Measurements from ENCODE around the gene SYNPO2.
A peak's percentile ranks its signal among the peaks of the same experiment; 100 is the strongest.

SYNPO2 gene

DNA sequence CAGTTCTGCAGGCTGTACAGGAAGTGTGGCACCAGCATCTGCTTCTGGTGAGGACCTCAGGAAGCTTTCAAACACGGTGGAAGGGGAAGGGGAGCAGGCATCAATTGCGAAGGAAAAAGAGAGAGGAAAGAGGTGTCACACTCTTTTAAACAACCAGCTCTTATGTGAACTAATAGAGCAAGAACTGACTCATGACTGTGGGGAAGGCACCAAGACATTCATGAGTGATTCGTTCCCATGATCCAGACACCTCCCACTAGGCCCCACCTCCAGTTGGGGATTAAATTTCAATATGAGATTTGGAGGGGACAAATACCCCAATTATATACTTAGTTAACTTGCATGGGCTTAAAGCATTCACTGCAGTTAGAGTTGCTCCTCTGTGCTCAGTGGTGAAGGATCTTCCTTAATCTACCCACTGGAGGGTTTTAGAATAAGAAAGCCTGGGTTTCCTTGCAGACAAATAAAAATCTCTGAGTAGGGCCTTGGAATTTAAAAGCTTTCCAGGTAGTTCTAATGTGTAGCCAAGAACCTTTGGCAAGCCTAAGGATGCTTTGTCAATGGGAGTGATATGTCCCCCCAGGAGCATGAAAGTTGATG, 60.0 kb downstream of the SYNPO2 start:
- in situ Hi-C loops (cut with HindIII; ENCODE audit: low sequenced_read_pairs), result no loop called here
- TF ChIP-seq, protein P1, sequence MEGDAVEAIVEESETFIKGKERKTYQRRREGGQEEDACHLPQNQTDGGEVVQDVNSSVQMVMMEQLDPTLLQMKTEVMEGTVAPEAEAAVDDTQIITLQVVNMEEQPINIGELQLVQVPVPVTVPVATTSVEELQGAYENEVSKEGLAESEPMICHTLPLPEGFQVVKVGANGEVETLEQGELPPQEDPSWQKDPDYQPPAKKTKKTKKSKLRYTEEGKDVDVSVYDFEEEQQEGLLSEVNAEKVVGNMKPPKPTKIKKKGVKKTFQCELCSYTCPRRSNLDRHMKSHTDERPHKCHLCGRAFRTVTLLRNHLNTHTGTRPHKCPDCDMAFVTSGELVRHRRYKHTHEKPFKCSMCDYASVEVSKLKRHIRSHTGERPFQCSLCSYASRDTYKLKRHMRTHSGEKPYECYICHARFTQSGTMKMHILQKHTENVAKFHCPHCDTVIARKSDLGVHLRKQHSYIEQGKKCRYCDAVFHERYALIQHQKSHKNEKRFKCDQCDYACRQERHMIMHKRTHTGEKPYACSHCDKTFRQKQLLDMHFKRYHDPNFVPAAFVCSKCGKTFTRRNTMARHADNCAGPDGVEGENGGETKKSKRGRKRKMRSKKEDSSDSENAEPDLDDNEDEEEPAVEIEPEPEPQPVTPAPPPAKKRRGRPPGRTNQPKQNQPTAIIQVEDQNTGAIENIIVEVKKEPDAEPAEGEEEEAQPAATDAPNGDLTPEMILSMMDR (IDR thresholded peaks at IDR 0.05; ENCODE audit: low read depth, low read length, missing control alignments), result no peak
- DNase-seq (ENCODE audit: low read depth), result no peak
- H3K4me3 ChIP-seq (ENCODE audit: low read depth, low read length), result no peak overlapping the region

DNA sequence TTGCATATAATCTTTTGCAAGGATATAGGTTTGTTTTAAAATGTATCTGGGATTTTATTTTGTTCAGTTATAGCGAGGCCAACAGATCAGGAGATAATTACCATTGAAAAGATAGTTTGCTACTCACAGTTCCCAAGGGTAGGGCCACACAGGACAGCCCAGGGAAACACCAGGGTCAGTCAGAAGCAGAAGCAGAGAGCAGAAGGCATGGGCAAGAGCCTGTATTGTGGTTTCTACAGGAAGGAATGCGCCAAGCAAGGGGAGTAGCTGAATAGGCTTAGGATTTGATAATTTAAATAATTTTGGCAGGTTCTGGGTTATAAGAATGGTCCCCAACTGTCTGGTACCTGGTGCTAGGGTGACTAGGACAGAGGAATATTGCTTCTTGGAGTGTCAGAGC, 61.6 kb downstream of the SYNPO2 start:
- H3K4me3 ChIP-seq (ENCODE audit: low read depth, low read length), result no peak overlapping the region
- in situ Hi-C loops (cut with HindIII; ENCODE audit: low sequenced_read_pairs), result loop anchor here (25.0 kb wide), 1 partner anchor 213 kb away; no protein-coding TSS in a partner anchor
- TF ChIP-seq, protein P1 (IDR thresholded peaks at IDR 0.05; ENCODE audit: low read depth, low read length, missing control alignments), result no peak
- DNase-seq (ENCODE audit: low read depth), result no peak

DNA sequence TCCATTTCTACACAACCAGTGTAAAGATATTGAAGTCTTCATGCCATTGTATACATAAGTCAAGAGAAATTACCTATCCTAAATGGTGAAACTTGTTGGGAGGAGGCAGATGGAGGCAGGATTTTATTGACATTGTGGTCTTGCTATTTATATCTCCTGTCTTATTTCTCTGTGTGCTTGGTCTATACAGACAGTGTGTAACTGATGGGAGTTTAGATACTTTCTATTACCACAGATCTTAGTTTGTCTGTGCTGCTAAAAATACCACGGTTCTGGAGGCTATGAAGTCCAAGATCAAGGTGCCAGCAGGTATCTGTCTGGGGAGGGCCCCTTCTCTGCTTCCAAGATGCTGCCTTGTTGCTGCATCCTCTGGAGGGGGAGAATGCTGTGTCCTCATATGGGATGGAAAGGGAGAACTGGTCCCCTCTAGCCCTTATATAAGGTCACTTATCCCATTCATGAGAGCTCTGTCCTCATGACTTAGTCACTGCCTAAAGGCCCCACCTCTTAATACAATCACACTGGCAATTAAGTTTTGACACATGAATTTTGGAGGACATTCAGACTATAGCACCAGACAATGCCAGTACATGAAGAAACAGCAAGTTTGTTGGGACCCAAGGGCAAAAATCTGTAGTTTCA, 62.4 kb downstream of the SYNPO2 start:
- TF ChIP-seq, protein P1 (IDR thresholded peaks at IDR 0.05; ENCODE audit: low read depth, low read length, missing control alignments), result no peak

DNA sequence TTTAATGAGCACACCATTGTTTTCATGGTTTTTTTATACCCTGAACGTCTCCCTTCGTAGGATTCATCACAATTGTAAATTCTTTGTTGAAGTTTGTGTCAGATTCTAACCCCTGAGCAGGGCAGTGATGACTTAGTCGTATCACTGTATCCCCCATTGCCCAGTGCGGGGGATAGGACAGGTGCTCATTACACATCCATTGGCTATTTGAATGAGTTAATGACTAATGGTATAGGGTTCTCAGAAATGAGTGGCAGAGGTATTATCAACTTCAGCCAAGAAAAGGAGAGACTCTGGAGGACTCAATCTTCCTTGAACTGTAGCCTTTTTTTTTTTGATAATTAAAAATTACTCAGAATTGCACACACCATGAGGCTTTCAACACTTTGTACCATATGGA, 64.6 kb downstream of the SYNPO2 start:
- TF ChIP-seq, protein P1 (IDR thresholded peaks at IDR 0.05; ENCODE audit: low read depth, low read length, missing control alignments), result no peak
- in situ Hi-C loops (cut with HindIII; ENCODE audit: low sequenced_read_pairs), result loop anchor here (25.0 kb wide), 1 partner anchor 216 kb away; no protein-coding TSS in a partner anchor
- no peak for DNase-seq (ENCODE audit: low read depth)
- H3K4me3 ChIP-seq (ENCODE audit: low read depth, low read length), result no peak overlapping the region

More for the DNA sequence above, 62.4 kb downstream of the SYNPO2 start:
- DNase-seq (ENCODE audit: low read depth), result no peak
- in situ Hi-C loops (cut with HindIII; ENCODE audit: low sequenced_read_pairs), result loop anchor here (25.0 kb wide), 1 partner anchor 214 kb away; no protein-coding TSS in a partner anchor
- no peak overlapping the region for H3K4me3 ChIP-seq (ENCODE audit: low read depth, low read length)

DNA sequence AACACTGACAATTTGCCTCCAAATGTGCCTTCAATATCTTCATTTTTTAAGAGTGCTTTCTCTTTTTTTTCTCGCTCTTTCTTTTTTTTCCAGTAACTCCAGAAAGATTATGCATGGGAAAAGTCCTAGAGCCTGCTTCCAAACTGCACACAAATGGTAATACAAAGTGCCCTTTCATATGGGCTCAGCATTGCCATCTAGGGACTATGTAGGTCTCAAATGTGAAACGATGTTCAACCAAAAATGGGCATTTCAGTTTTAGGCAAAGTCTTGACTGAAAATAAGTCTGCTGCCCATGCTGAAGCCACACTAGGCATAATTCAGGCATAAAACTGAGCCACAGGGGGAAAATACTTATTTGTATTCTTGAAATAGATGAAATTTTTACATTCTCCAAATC, 65.6 kb downstream of the SYNPO2 start:
- in situ Hi-C loops (cut with HindIII; ENCODE audit: low sequenced_read_pairs), result loop anchor here (25.0 kb wide), 1 partner anchor 217 kb away; no protein-coding TSS in a partner anchor
- H3K4me3 ChIP-seq (ENCODE audit: low read depth, low read length), result no peak overlapping the region
- TF ChIP-seq, protein P1 (IDR thresholded peaks at IDR 0.05; ENCODE audit: low read depth, low read length, missing control alignments), result peak; percentile 52
- DNase-seq (ENCODE audit: low read depth), result no peak

DNA sequence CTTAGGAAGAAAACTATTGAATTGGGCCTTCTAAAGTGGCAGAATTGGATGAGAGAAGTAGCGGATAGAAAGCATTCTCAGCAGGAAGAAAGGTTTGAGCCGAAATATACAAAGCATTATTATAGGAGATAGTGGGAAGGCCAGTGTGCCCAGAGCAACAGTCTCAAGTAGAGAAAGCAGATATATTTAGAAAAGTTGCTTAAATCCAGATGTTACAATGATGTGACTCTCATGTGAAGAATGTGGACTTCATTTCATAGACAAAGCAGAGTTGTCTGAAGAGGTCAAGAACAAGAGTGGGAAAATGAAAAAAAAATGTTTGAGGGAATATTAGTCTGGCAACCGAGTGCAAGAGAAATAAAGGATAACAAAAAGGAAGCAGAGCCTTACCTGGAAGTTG, 66.9 kb downstream of the SYNPO2 start:
- in situ Hi-C loops (cut with HindIII; ENCODE audit: low sequenced_read_pairs), result loop anchor here (25.0 kb wide), 1 partner anchor 218 kb away; no protein-coding TSS in a partner anchor
- H3K4me3 ChIP-seq (ENCODE audit: low read depth, low read length), result no peak overlapping the region
- DNase-seq (ENCODE audit: low read depth), result no peak
- TF ChIP-seq, protein P1 (IDR thresholded peaks at IDR 0.05; ENCODE audit: low read depth, low read length, missing control alignments), result no peak
